H1 (cell line): ENCODE data around the gene NXN. TPM values are rescaled to one million over a fixed set of nuclear protein-coding genes. Genes with fewer than 3 reads are reported as not detected.

Experiments
- CTCF ChIA-PET: fragments of 300-600 bp; sonication (Branson Sonifier 250); formaldehyde crosslinking; loops from one replicate; lab custom pipeline; 2021; ENCODE audit not compliant: partially characterized antibody; lab: Charles Lee
- POLR2A ChIA-PET: fragments of 300-600 bp; sonication (Branson Sonifier 250); formaldehyde crosslinking; loops from one replicate; lab custom pipeline; 2021; ENCODE audit warnings: inconsistent platforms; ENCODE audit not compliant: partially characterized antibody; lab: Charles Lee
- DNase-seq, 2 experiments: peaks; one replicate each; pipeline versions ENCODE4 v3.0.0 to v3.0.0-alpha.2; 2010 to 2022; ENCODE audit warnings: low spot score in 2 of 2, low read depth in 1 of 2, mixed read lengths in 1 of 2
- FAIRE-seq: peaks from 2 replicates; lab custom pipeline; 2011; peaks lifted over from hg19 to GRCh38; lab: Jason Lieb, UNC
- H2AFZ ChIP-seq: 2 replicates; pipeline ENCODE4 v1.8.1; 2012; ENCODE audit warnings: low read length, inconsistent platforms
- H2AK5ac ChIP-seq: 2 replicates; pipeline ENCODE4 v1.6.1; 2013; ENCODE audit warnings: low read depth, low read length
- H2BK120ac ChIP-seq: replicated peaks from 2 replicates; pipeline ENCODE3; 2013; ENCODE audit warnings: low read depth, low read length, inconsistent platforms
- H2BK12ac ChIP-seq: 2 replicates; pipeline ENCODE4 v1.6.1; 2013; ENCODE audit warnings: low read depth, low read length
- H2BK15ac ChIP-seq: 2 replicates; pipeline ENCODE4 v1.6.1; 2013; ENCODE audit warnings: low read length
- H2BK20ac ChIP-seq: 2 replicates; pipeline ENCODE4 v1.6.1; 2013; ENCODE audit warnings: low read length
- H2BK5ac ChIP-seq: 2 replicates; pipeline ENCODE4 v1.6.1; 2013; ENCODE audit warnings: low read depth, low read length
- H3K14ac ChIP-seq: 2 replicates; pipeline ENCODE4 v1.6.1; 2013; ENCODE audit warnings: inconsistent platforms; ENCODE audit not compliant: insufficient read length
- H3K18ac ChIP-seq: 2 replicates; pipeline ENCODE4 v1.6.1; 2013; ENCODE audit warnings: low read length; ENCODE audit errors: extremely low read depth
- H3K23ac ChIP-seq: 2 replicates; pipeline ENCODE4 v1.6.1; 2013; ENCODE audit warnings: inconsistent platforms; ENCODE audit not compliant: insufficient read length
- H3K23me2 ChIP-seq: 2 replicates; pipeline ENCODE4 v1.6.1; 2013; ENCODE audit warnings: low read depth, low read length
- H3K27ac ChIP-seq: 2 replicates; pipeline ENCODE4 v1.6.1; 2011; ENCODE audit warnings: low read depth, low read length, inconsistent platforms
- H3K27me3 ChIP-seq, 4 experiments: replicated peaks in 1 of 4; 1 replicate in 1 of 4; 2 replicates in 3 of 4; pipeline versions ENCODE4 v1.6.1 to v1.8.1; 2011 to 2013; ENCODE audit warnings: low read length in 3 of 4, mild to moderate bottlenecking in 3 of 4, inconsistent platforms in 2 of 4, mixed read lengths in 2 of 4, moderate library complexity in 1 of 4; ENCODE audit not compliant: control insufficient read depth in 3 of 4, insufficient read depth in 3 of 4; ENCODE audit errors: extremely low read depth in 1 of 4
- H3K36me3 ChIP-seq, 4 experiments: 2 replicates each; pipeline versions ENCODE4 v1.6.1 to v1.8.1; 2011 to 2013; ENCODE audit warnings: mild to moderate bottlenecking in 4 of 4, low read length in 3 of 4, moderate library complexity in 2 of 4, control low read depth in 1 of 4, inconsistent platforms in 1 of 4; ENCODE audit not compliant: insufficient read depth in 4 of 4, control insufficient read depth in 2 of 4
- H3K4ac ChIP-seq: replicated peaks from 2 replicates; pipeline ENCODE3; 2013; ENCODE audit warnings: low read length, low read depth, mixed read lengths, inconsistent platforms; ENCODE audit not compliant: insufficient read length
- H3K4me1 ChIP-seq, 4 experiments: replicated peaks in 1 of 4; 1 replicate in 1 of 4; 2 replicates in 3 of 4; pipeline versions ENCODE4 v1.6.1 to v1.8.1; 2011 to 2013; ENCODE audit warnings: low read length in 3 of 4, inconsistent platforms in 2 of 4, mixed read lengths in 1 of 4; ENCODE audit not compliant: insufficient read depth in 4 of 4, control insufficient read depth in 3 of 4
- H3K4me2 ChIP-seq, 2 experiments: 2 replicates each; pipeline versions ENCODE4 v1.6.1 to v1.8.1; 2011 to 2013; ENCODE audit warnings: low read depth in 2 of 2, low read length in 2 of 2, control low read depth in 1 of 2, inconsistent platforms in 1 of 2, mild to moderate bottlenecking in 1 of 2; ENCODE audit not compliant: insufficient read depth in 1 of 2
- H3K4me3 ChIP-seq, 4 experiments: fragments of 200-600, 300-600 bp in 1 of 4; sonication (generic), shearing (Covaris generic), sonication (Bioruptor Twin) in 1 of 4; 2 replicates each; pipeline versions ENCODE4 v1.5.1 to v1.8.1; 2011 to 2016; ENCODE audit warnings: low read length in 4 of 4, low read depth in 3 of 4, control low read depth in 2 of 4, inconsistent platforms in 2 of 4, mild to moderate bottlenecking in 2 of 4, mixed read lengths in 1 of 4, moderate library complexity in 1 of 4; ENCODE audit not compliant: insufficient read depth in 2 of 4; ENCODE audit errors: extremely low read depth in 1 of 4
- H3K56ac ChIP-seq: replicated peaks from 2 replicates; pipeline ENCODE3; 2013; ENCODE audit warnings: low read depth, mild to moderate bottlenecking, mixed read lengths, low read length, inconsistent platforms; ENCODE audit not compliant: insufficient read length
- H3K79me1 ChIP-seq: 2 replicates; pipeline ENCODE4 v1.6.1; 2013; ENCODE audit warnings: low read depth, low read length, control low read depth
- H3K79me2 ChIP-seq, 2 experiments: 2 replicates each; pipeline versions ENCODE4 v1.6.1 to v1.8.1; 2012 to 2013; ENCODE audit warnings: low read length in 2 of 2, mild to moderate bottlenecking in 2 of 2, inconsistent platforms in 1 of 2; ENCODE audit not compliant: insufficient read depth in 2 of 2, control insufficient read depth in 1 of 2
- H3K9ac ChIP-seq, 4 experiments: replicated peaks in 1 of 4; 1 replicate in 1 of 4; 2 replicates in 3 of 4; pipeline versions ENCODE4 v1.6.1 to v1.8.1; 2011 to 2013; ENCODE audit warnings: low read depth in 3 of 4, low read length in 3 of 4, control low read depth in 2 of 4, mild to moderate bottlenecking in 2 of 4, moderate library complexity in 2 of 4, inconsistent platforms in 1 of 4; ENCODE audit errors: extremely low read depth in 1 of 4
- H3K9me3 ChIP-seq, 2 experiments: 2 replicates each; pipeline versions ENCODE4 v1.6.1 to v1.8.1; 2012 to 2013; ENCODE audit warnings: mild to moderate bottlenecking in 2 of 2, moderate library complexity in 2 of 2, control low read depth in 1 of 2, inconsistent platforms in 1 of 2, low read depth in 1 of 2, low read length in 1 of 2, mixed read lengths in 1 of 2; ENCODE audit not compliant: insufficient read depth in 2 of 2
- H4K20me1 ChIP-seq, 2 experiments: replicated peaks in 1 of 2; 2 replicates each; pipeline versions ENCODE3 to v1.8.1; 2011 to 2013; ENCODE audit warnings: inconsistent platforms in 2 of 2, low read length in 2 of 2, mild to moderate bottlenecking in 1 of 2; ENCODE audit not compliant: insufficient read depth in 2 of 2, control insufficient read depth in 1 of 2
- H4K5ac ChIP-seq: 2 replicates; pipeline ENCODE4 v1.6.1; 2013; ENCODE audit warnings: low read length, low read depth, mixed read lengths, inconsistent platforms; ENCODE audit not compliant: insufficient read length
- H4K8ac ChIP-seq: 2 replicates; pipeline ENCODE4 v1.8.0; 2013; ENCODE audit warnings: mild to moderate bottlenecking, moderate library complexity, low read length, inconsistent platforms; ENCODE audit not compliant: insufficient read depth; ENCODE audit errors: extremely low read depth
- H4K91ac ChIP-seq: replicated peaks from 2 replicates; pipeline ENCODE3; 2013; ENCODE audit warnings: low read length, mixed read lengths, inconsistent platforms; ENCODE audit not compliant: insufficient read length
- BCL11A ChIP-seq, 2 experiments: IDR thresholded peaks; one replicate each; pipeline ENCODE4 v1.6.1; 2011; ENCODE audit warnings: low read depth in 2 of 2, low read length in 2 of 2, mild to moderate bottlenecking in 2 of 2
- CEBPB ChIP-seq: IDR thresholded peaks from 2 replicates; pipeline ENCODE4 v1.6.1; 2012; ENCODE audit warnings: low read depth, low read length
- CHD2 ChIP-seq: IDR thresholded peaks from 2 replicates; pipeline ENCODE4 v1.6.1; 2012; ENCODE audit warnings: low read length, improper control_type of control experiment
- CTBP2 ChIP-seq: IDR thresholded peaks from 2 replicates; pipeline ENCODE4 v1.7.0; 2011; ENCODE audit warnings: borderline replicate concordance, mild to moderate bottlenecking, moderate library complexity, mixed read lengths, low read length; ENCODE audit not compliant: insufficient read depth, insufficient read length
- EZH2 ChIP-seq: fragments of 200-600 bp; sonication (generic); IDR thresholded peaks from 2 replicates; pipeline ENCODE4 v1.7.1; 2012; ENCODE audit warnings: low read depth, mild to moderate bottlenecking, moderate library complexity, low read length, inconsistent platforms; ENCODE audit not compliant: severe bottlenecking
- FOSL1 ChIP-seq: IDR thresholded peaks from 2 replicates; pipeline ENCODE4 v1.6.1; 2011; ENCODE audit warnings: mild to moderate bottlenecking, low read depth, low read length, moderate library complexity; ENCODE audit not compliant: insufficient read depth
- JUND ChIP-seq: IDR thresholded peaks from 2 replicates; pipeline ENCODE4 v1.6.1; 2011; ENCODE audit warnings: mild to moderate bottlenecking, improper control_type of control experiment, low read length
- MAFK ChIP-seq: IDR thresholded peaks from 2 replicates; pipeline ENCODE4 v1.6.1; 2012; ENCODE audit warnings: low read depth, mild to moderate bottlenecking, improper control_type of control experiment, low read length
- POLR2A ChIP-seq, 2 experiments: IDR thresholded peaks; 1 replicate in 1 of 2; 2 replicates in 1 of 2; pipeline ENCODE4 v1.6.1; 2011; ENCODE audit warnings: low read depth in 2 of 2, low read length in 2 of 2, mild to moderate bottlenecking in 2 of 2; ENCODE audit errors: control extremely low read depth in 1 of 2
- SAP30 ChIP-seq: fragments of 300-600 bp; sonication (generic); IDR thresholded peaks from 2 replicates; pipeline ENCODE4 v1.7.1; 2012; ENCODE audit warnings: low read length, moderate library complexity, mild to moderate bottlenecking, inconsistent platforms; ENCODE audit not compliant: insufficient read depth, insufficient replicate concordance
- SRF ChIP-seq: IDR thresholded peaks from 2 replicates; pipeline ENCODE4 v1.6.1; 2011; ENCODE audit warnings: mild to moderate bottlenecking, low read depth, low read length, moderate library complexity
- TAF1 ChIP-seq: IDR thresholded peaks from 2 replicates; pipeline ENCODE4 v1.6.1; 2011; ENCODE audit warnings: mild to moderate bottlenecking, low read depth, low read length
- WGBS, 2 experiments: shearing (Covaris generic) in 1 of 2; methylation state at CpG; one replicate each; pipeline versions ENCODE4 v1.1.6 to v1.1.7; 2013 to 2015; ENCODE audit warnings: low lambda C conversion rate in 2 of 2, mixed read lengths in 2 of 2, inconsistent platforms in 1 of 2, low coverage in 1 of 2, missing lambda C conversion rate in 1 of 2; ENCODE audit not compliant: insufficient replicate concordance in 2 of 2, insufficient coverage in 1 of 2, insufficient read length in 1 of 2; ENCODE audit errors: extremely low coverage in 1 of 2, missing lambda C conversion rate in 1 of 2; 5-methylcytosine and 5-hydroxymethylcytosine counted together
- polyA plus RNA-seq, 7 experiments: library from polyadenylated mRNA; depleted of rRNA in 3 of 7; stranded (reverse) in 5 of 7; unstranded in 2 of 7; fragments of >200 nt in 5 of 7; fragments of 200-250 nt in 2 of 7; gene quantifications; 1 replicate in 5 of 7; 2 replicates in 1 of 7; 4 replicates in 1 of 7; pipeline versions ENCODE4 v1.2.1 to v1.2.3, GENCODE V29; 2011 to 2013; ENCODE audit warnings: missing spikeins in 2 of 7, mixed read lengths in 2 of 7
- total RNA-seq: library from RNA; stranded (reverse); fragmentation: NEBNext Ultra II Directional; extraction: Animal tissue kit (Norgen Biotek cat#: 25700); gene quantifications from 2 replicates; pipeline ENCODE4 v1.2.1, GENCODE V29; 2021
- TF ChIP-seq, protein P1 (sequence below): IDR thresholded peaks from 2 replicates; pipeline ENCODE4 v1.6.1; 2012; ENCODE audit warnings: inconsistent platforms
- TF ChIP-seq, protein P2 (sequence below): IDR thresholded peaks from 2 replicates; pipeline ENCODE4 v1.6.1; 2012; ENCODE audit warnings: inconsistent platforms

Gene NXN
- total and polyA plus RNA-seq, 2 of the 8 experiments (the other 6 are each of a cell fraction or from before 2014, with no cell fraction given), result 94.1 to 107 TPM

DNA sequence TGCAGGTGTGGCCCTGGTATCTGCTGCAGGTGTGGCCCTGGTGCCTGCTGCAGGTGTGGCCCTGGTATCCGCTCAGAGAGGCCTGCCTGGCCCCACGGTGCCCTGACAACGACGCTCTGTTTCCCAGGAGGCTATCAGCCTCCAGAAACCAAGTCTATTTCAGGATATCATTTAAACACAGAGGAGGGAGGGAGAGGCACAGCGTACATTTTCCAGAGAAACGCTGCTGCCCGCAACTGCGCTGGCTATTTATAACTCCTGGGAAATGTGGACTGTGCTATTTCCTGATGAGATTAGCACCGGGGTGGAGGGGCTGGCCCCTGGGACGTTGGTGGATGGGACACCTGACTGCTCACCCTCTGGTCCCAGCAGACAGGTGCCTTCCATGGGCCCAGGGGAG is 39.9 kb upstream of the NXN start:
- no peak for DNase-seq
- H3K14ac ChIP-seq, result no peak overlapping the region
- no peak for FAIRE-seq
- TF ChIP-seq TAF1 (no peak), JUND (no peak), POLR2A (IDR thresholded peaks at IDR 0.05; ENCODE audit: control extremely low read depth in 1 of 2, low read depth in 2 of 2, low read length in 2 of 2) (no peak), MAFK (no peak), SAP30 (no peak), CEBPB (no peak), SRF (no peak), BCL11A (IDR thresholded peaks at IDR 0.05; ENCODE audit: low read depth in 2 of 2, low read length in 2 of 2) (no peak), CHD2 (no peak), CTBP2 (no peak), FOSL1 (no peak), EZH2 (no peak)
- TF ChIP-seq, protein P1, sequence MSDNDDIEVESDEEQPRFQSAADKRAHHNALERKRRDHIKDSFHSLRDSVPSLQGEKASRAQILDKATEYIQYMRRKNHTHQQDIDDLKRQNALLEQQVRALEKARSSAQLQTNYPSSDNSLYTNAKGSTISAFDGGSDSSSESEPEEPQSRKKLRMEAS, result no peak
- TF ChIP-seq, protein P2, sequence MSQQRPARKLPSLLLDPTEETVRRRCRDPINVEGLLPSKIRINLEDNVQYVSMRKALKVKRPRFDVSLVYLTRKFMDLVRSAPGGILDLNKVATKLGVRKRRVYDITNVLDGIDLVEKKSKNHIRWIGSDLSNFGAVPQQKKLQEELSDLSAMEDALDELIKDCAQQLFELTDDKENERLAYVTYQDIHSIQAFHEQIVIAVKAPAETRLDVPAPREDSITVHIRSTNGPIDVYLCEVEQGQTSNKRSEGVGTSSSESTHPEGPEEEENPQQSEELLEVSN, result no peak

More for the DNA sequence above, 39.9 kb upstream of the NXN start:
- Histone ChIP-seq H4K5ac (no peak overlapping the region), H3K9ac (no peak overlapping the region), H2BK12ac (no peak overlapping the region), H4K20me1 (peaks cover 0 to 2% of the 10 kb centered on the region in 2 experiments), H2BK120ac (no peak overlapping the region), H3K4me2 (no peak overlapping the region), H3K4me3 (no peak overlapping the region), H3K79me1 (no peaks in the 10 kb centered on the region), H2AK5ac (no peak overlapping the region), H2AFZ (no peak overlapping the region), H4K91ac (no peak overlapping the region), H2BK5ac (no peak overlapping the region), H3K36me3 (no peaks in the 10 kb centered on the region), H3K27ac (no peak overlapping the region), H2BK15ac (no peak overlapping the region), H3K9me3 (no peaks in the 10 kb centered on the region), H3K27me3 (no peaks in the 10 kb centered on the region), H3K4me1 (no peaks in the 10 kb centered on the region), H2BK20ac (no peak overlapping the region), H4K8ac (no peak overlapping the region), H3K56ac (no peak overlapping the region), H3K79me2 (no peaks in the 10 kb centered on the region), H3K23me2 (no peaks in the 10 kb centered on the region), H3K23ac (no peak overlapping the region), H3K4ac (no peak overlapping the region), H3K18ac (no peak overlapping the region)
- ChIA-PET CTCF (interaction anchor here (4.7 kb wide), 1 partner anchor 38 kb away, joined by 29 read pairs; no protein-coding TSS in a partner anchor), POLR2A (interaction anchor here (0.8 kb wide), 1 partner anchor 18 kb away, joined by 3 read pairs; no protein-coding TSS in a partner anchor)
- 86% methylated on average over 8 of the region's 10 CpGs; no CpG with 5 or more reads in 1 of the 2 experiments for WGBS, 2 experiments
